Activated CD8-positive, alpha-beta T cell treated with anti-CD3 and anti-CD28 coated beads, Interleukin-2, amount 10 ng/mL, durations not matched to agents 7 days and 5 days (primary cell): ENCODE data around the gene MEN1. TPM values are rescaled to one million over a fixed set of nuclear protein-coding genes. Genes with fewer than 3 reads are reported as not detected.

Experiments used
- ATAC-seq: fragments of 150-1000 bp; cut with Tn5 transposase; one replicate; pipeline ENCODE4 v1.10.0; 2021; ENCODE audit warnings: moderate library complexity
- CTCF ChIA-PET: fragments of 350-600 bp; sonication (Branson Sonifier 250); formaldehyde crosslinking; loops from one replicate; lab custom pipeline; 2021; ENCODE audit warnings: antibody characterized with exemption; lab: Charles Lee
- POLR2A ChIA-PET: fragments of 350-600 bp; sonication (Branson Sonifier 250); formaldehyde crosslinking; loops from one replicate; lab custom pipeline; 2021; ENCODE audit warnings: antibody characterized with exemption; lab: Charles Lee
- DNase-seq: peaks from one replicate; pipeline ENCODE4 v3.0.0-alpha.2; 2020
- H3K27ac Mint-ChIP-seq: one replicate; pipeline ENCODE4 v1.8.0; 2021; ENCODE audit warnings: mild to moderate bottlenecking, mixed read lengths
- H3K27me3 Mint-ChIP-seq: one replicate; pipeline ENCODE4 v1.8.0; 2021; ENCODE audit warnings: low read depth, mixed read lengths
- H3K36me3 Mint-ChIP-seq: one replicate; pipeline ENCODE4 v1.8.0; 2021; ENCODE audit warnings: low read depth, mixed read lengths
- H3K4me1 Mint-ChIP-seq: one replicate; pipeline ENCODE4 v1.8.0; 2021; ENCODE audit warnings: low read depth, mixed read lengths
- H3K4me3 Mint-ChIP-seq: one replicate; pipeline ENCODE4 v1.8.0; 2021; ENCODE audit warnings: mild to moderate bottlenecking, mixed read lengths
- H3K9me3 Mint-ChIP-seq: one replicate; pipeline ENCODE4 v1.8.0; 2022; ENCODE audit warnings: mixed read lengths; ENCODE audit not compliant: insufficient read depth
- total RNA-seq, 2 experiments: library from RNA; stranded (reverse); gene quantifications; one replicate each; pipeline ENCODE4 v1.2.3, GENCODE V29; 2021

MEN1 gene
- total RNA-seq, 2 experiments from 2014 or later: 32.9 to 34.0 TPM

DNA sequence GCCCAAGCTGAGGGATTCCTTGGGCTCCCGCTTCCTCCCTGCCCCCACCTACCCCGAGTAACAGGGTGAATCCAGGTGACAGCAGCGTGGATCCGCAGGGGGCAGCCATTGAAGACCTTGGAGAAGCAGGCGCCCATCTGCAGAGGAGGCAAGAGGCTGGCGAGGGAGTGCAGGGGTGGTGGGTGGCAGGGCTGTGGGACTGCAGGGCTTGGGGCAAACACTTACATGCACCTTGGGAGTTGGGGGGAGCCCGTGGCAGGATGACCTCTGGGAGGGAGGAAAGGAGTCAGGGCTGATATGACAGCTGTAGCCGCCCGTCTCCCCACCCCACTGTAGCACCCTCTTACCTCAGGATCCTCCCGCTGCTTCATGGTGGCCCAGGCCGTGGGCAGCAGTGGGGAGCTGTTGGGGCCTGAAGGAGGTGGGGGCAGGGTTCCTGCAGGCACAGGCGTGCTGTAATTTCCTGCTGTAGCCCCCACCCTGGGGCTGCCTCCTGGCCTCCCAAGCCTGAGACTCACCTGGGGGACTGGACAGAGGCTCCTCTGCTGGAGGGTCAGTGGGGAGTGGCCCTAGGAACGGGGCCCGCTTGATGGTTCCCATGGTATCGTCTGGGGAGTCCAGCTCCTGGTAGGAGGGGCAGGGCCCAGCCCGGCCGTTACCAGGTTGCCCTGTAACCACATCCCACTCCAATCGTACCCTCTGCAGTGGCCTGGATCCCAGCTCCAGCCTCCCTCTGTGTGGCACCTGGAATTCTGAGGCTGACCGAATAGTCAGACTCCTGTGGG lies 13.4 kb downstream of the MEN1 start:
- Mint-ChIP-seq H3K4me3 (no peak overlapping the region), H3K4me1 (peaks cover 62% of the 10 kb centered on the region), H3K27ac (no peak overlapping the region), H3K9me3 (no peaks in the 10 kb centered on the region), H3K27me3 (no peaks in the 10 kb centered on the region), H3K36me3 (peaks cover 42% of the 10 kb centered on the region)
- ATAC-seq (no peak), DNase-seq (no peak)
- POLR2A ChIA-PET: no interaction called here
- CTCF ChIA-PET: interaction anchor here (1.1 kb wide), 1 partner anchor 9 kb away, joined by 3 read pairs; no protein-coding TSS in a partner anchor

DNA sequence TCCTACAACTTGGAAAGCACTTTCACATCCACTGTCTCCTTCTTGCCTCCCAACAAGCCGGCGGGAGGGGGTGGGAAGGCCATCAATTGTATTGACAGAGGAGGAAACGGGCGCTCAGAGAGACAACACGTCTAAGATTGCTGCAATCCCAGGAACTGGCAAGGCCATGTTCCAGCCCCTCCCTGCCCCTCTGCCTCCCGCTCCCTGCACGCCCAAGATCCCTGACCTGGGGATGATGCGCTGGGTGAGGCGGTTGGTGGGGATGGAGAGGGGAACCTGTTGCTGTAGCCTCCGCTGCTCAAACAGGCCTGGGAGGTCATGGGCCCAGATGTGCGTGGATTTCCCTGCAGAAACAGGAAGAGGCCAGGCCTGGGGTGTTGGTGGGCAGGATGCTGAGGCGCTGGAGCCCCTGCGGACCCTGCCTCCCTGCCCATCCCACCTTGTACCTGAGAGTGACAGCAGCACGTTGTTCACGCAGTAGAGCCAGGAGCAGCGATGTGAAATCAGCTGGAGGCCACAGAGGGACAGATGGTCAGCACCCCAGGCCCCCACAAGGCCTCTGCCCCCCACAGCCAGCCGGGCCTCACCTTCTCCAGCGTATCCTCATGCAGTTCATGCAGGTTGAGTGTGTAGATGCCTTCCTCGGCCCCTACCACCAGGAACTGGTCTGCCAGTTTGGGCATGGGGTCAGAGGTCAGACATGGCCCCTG lies 14.1 kb downstream of the MEN1 start:
- POLR2A ChIA-PET: no interaction called here
- Mint-ChIP-seq H3K4me1 (peaks cover 55% of the 10 kb centered on the region), H3K27me3 (no peaks in the 10 kb centered on the region), H3K9me3 (no peaks in the 10 kb centered on the region), H3K4me3 (no peak overlapping the region), H3K27ac (peak overlapping the region; percentile 30), H3K36me3 (peaks cover 42% of the 10 kb centered on the region)
- DNase-seq (no peak), ATAC-seq (no peak)
- CTCF ChIA-PET: no interaction called here

DNA sequence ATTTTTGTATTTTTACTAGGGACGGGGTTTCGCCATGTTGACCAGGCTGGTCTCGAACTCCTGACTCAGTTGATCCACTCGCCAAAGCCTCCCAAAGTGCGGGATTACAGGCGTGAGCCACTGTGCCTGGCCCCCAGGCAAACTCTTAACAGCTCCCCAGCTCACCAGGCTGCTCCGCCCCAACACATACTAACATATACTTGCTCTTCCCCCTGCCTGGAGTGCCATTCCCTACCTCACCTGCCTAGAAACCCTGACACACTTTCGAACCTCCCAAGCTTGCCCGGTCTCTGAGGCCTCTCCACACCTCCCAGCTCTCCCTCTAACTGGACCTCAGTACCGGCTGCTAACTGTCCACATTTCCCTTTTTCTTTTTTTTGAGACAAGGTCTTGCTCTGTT lies 15.8 kb downstream of the MEN1 start:
- no peak for DNase-seq
- ATAC-seq: no peak
- no peak overlapping the region for H3K4me3 Mint-ChIP-seq
- H3K36me3 Mint-ChIP-seq: peaks cover 40% of the 10 kb centered on the region
- peak overlapping the region; percentile 74 for H3K27ac Mint-ChIP-seq
- CTCF ChIA-PET: interaction anchor here (0.7 to 1.9 kb wide), 4 partner anchors 12 to 106 kb away, joined by 4 read pairs; no protein-coding TSS in a partner anchor
- no peaks in the 10 kb centered on the region for H3K9me3 Mint-ChIP-seq
- POLR2A ChIA-PET: interaction anchor here (1.4 kb wide), 1 partner anchor 9 kb away, joined by 4 read pairs; no protein-coding TSS in a partner anchor
- peaks cover 46% of the 10 kb centered on the region for H3K4me1 Mint-ChIP-seq
- H3K27me3 Mint-ChIP-seq: no peaks in the 10 kb centered on the region

DNA sequence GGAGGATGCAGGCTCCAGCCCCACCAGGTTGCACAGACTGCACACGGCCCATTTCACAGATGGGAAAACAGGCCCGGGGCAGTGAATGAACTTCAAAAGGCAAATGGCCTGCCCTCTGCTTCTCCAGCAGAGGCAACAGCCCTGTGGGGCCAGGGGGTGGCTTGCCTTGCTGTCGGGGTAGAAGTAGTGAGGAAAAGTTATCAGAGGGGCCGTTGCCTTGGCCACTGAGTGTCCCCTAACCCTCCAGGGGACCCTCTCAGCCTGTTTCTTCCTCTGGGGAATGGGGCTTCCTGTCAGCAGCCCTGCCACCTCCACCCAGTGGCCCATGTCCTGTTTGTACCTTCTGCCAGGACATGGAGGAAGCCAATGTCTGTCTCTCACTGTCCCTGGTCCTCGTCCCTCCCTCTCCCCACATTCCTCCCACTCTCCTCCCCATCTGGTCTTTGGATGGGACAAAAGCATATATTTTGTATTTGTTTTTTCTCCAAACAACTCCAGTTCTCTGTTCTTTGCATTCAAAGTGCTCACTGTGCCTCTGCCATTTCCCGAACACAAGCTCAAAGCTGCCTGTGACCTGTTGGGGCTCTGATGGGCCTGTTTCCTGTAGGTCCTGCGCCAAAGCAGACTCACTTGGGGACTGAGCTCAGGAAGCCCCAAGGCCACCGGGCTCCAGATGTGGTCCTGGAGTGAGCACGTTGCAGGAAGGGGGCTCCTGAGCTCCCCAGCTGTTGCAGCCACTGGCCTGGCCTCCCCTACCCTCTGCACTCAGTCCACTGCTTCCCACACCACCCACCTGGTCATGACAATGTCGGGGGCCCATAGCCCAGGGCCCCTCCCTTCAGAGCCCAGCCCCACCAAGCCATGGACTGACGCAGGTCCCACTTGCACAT lies 16.8 kb downstream of the MEN1 start:
- peak overlapping the region; percentile 81 for H3K27ac Mint-ChIP-seq
- H3K4me3 Mint-ChIP-seq: no peak overlapping the region
- ChIA-PET CTCF (interaction anchor here (0.7 to 1.9 kb wide), 6 partner anchors 8 to 105 kb away, joined by 3 to 4 read pairs (median 4); no protein-coding TSS in a partner anchor), POLR2A (interaction anchor here (1.4 kb wide), 1 partner anchor 8 kb away, joined by 4 read pairs; no protein-coding TSS in a partner anchor)
- no peaks in the 10 kb centered on the region for H3K27me3 Mint-ChIP-seq
- H3K9me3 Mint-ChIP-seq: no peaks in the 10 kb centered on the region
- peaks cover 40% of the 10 kb centered on the region for H3K4me1 Mint-ChIP-seq
- ATAC-seq (no peak), DNase-seq (no peak)
- peaks cover 34% of the 10 kb centered on the region for H3K36me3 Mint-ChIP-seq

DNA sequence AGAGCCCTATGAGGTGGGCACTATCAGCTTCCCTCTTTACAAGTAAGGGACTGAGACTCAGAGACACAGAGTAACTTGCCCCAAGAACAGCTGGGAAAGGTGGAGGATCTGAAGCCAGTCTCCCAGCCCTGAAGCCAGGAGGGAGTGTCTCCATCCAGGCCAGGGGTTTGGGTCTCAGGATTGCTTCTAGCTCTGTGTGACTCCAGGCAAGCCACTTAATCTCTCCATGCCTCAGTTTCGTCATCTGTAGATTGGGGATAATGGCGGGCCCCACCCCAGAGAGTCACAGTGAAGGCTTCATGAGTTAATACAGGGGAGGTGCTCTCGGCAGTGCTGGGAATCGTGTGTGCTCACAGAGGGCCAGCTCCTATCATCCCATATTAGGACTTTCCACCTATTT lies 17.9 kb downstream of the MEN1 start:
- Mint-ChIP-seq H3K4me1 (peaks cover 43% of the 10 kb centered on the region), H3K4me3 (no peak overlapping the region), H3K36me3 (peaks cover 37% of the 10 kb centered on the region), H3K9me3 (no peaks in the 10 kb centered on the region), H3K27me3 (no peaks in the 10 kb centered on the region), H3K27ac (peak overlapping the region; percentile 25)
- ChIA-PET POLR2A (interaction anchor here (1.3 kb wide), 1 partner anchor 14 kb away, joined by 5 read pairs; no protein-coding TSS in a partner anchor), CTCF (interaction anchor here (1.1 kb wide), 1 partner anchor 18 kb away, joined by 3 read pairs; the partner anchor contains the start of gene MEN1)
- ATAC-seq: no peak
- DNase-seq: no peak

DNA sequence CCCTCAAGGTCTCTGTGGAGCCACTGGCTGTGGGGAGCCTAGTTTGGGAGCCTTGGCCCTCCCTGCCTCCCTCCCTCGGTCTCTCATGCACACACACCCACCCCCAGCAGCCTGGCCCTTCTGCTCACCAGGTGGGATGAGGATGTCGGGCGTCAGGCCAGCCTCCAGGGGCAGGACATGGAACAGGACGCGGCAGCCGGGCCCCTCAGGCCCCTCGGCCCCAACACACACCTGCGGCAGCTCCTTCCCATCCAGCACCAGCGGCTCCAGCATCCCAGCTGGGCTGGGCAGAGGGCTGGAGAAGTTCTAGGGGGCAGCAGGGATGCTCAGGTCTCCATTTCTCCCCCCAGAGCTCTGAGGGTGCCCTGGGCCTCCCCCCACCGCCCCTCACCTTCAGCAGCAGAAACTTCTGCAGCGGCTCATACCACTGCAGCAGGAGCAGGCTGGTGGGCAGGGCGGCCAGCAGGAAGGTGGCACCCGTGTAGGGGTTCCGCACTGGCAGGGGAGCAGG lies 18.5 kb downstream of the MEN1 start:
- ChIA-PET POLR2A (interaction anchor here (1.3 kb wide), 1 partner anchor 13 kb away, joined by 5 read pairs; no protein-coding TSS in a partner anchor), CTCF (interaction anchor here (1.1 to 1.6 kb wide), 4 partner anchors 10 to 19 kb away, joined by 3 to 7 read pairs (median 4); partner anchors contain the start of genes MEN1 and SF1)
- Mint-ChIP-seq H3K27ac (no peak overlapping the region), H3K36me3 (peaks cover 37% of the 10 kb centered on the region), H3K27me3 (no peaks in the 10 kb centered on the region), H3K4me3 (no peak overlapping the region), H3K9me3 (no peaks in the 10 kb centered on the region), H3K4me1 (peaks cover 40% of the 10 kb centered on the region)
- DNase-seq (no peak), ATAC-seq (no peak)

DNA sequence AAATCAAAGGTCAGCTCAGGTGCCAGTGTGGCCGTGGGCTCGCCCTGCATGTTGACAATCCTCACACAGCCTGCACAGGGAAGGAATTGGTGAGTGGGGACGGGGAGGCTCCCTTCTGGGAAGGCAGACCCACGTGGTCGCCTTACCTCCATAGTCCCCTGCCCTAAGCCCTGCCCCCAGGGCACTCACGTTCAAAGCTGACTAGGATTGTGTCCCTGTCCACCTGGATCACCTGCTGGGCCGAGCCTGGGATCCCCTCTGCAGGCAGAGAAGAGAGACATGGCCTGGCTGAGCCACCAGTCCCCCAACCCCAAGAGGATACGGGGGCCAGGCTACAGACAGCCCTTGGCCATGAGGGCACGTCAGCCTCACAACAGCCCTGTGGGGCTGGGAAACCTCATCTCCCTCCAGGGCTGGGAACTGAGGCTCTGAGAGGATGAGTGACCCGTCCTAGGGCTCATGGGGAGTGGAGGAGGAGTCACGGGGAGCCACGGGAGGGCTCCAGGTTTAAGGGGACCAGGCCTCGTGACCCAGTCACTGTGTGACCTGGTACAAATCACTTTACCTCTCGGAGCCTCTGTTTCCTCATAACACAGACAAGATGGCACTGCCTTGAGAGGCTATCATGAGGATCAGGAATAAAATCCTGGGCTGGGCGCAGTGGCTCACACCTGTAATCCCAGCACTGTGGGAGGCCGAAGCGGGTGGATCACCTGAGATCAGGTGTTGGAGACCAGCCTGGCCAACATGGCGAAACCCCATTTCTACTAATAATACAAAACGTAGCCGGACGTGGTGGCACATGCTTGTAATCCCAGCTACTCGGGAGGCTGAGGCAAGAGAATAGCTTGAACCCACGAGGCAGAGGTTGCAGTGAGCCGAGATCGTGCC lies 19.9 kb downstream of the MEN1 start:
- Mint-ChIP-seq H3K4me1 (peaks cover 27% of the 10 kb centered on the region), H3K27me3 (no peaks in the 10 kb centered on the region), H3K9me3 (no peaks in the 10 kb centered on the region), H3K4me3 (no peak overlapping the region), H3K36me3 (peaks cover 24% of the 10 kb centered on the region), H3K27ac (no peak overlapping the region)
- ATAC-seq: no peak
- DNase-seq: no peak
- CTCF ChIA-PET: interaction anchor here (1.3 to 1.6 kb wide), 2 partner anchors 11 to 12 kb away, joined by 3 to 7 read pairs; partner anchors contain the start of gene SF1
- POLR2A ChIA-PET: no interaction called here

DNA sequence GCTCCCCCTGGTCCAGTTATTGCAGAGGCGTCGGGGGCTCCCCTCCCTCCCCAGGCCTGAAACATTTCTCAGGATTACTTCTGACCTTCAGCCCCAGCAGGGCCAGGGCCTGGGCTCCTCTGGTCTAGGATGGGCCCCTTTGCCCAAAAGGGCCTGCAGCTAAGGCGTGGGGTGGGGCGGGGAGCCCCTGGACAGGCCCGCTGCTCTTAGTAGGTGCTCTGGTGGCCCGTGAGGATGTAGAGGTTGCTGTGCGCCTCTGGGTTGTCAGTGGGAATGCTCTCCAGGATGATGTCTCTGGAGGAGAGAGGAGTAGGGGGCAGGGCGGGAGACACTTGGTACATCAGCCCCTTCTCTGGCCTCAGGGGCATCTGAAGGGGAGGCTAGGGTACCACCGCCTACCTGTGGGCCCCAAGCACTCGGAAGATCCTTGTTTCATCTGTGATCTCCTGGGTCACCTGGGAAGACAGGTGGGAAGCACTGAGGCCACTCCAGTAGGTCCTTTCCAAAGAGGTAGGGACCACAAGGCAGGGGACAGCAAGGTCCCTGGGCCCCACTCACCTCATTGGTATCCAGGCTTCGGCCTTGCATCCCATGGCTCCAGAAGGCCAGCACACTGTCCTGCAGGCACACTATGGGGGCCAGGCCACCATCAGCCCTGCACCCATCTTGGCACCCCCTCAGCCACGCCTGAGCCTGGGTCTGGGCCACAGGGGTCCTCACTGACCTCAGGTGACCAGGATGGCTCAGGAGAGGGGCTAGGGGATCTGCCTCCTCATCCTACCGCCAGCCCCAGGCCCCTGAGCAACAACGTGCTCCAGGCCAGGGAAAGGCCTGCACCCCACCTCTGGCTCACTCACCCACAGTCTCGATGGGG lies 20.8 kb downstream of the MEN1 start:
- Mint-ChIP-seq H3K4me3 (no peak overlapping the region), H3K9me3 (no peaks in the 10 kb centered on the region), H3K27ac (no peak overlapping the region), H3K27me3 (no peaks in the 10 kb centered on the region), H3K36me3 (peaks cover 23% of the 10 kb centered on the region), H3K4me1 (peaks cover 21% of the 10 kb centered on the region)
- ChIA-PET POLR2A (no interaction called here), CTCF (interaction anchor here (1.3 to 1.8 kb wide), 2 partner anchors 12 to 47 kb away, joined by 3 to 4 read pairs; no protein-coding TSS in a partner anchor)
- no peak for ATAC-seq
- no peak for DNase-seq

DNA sequence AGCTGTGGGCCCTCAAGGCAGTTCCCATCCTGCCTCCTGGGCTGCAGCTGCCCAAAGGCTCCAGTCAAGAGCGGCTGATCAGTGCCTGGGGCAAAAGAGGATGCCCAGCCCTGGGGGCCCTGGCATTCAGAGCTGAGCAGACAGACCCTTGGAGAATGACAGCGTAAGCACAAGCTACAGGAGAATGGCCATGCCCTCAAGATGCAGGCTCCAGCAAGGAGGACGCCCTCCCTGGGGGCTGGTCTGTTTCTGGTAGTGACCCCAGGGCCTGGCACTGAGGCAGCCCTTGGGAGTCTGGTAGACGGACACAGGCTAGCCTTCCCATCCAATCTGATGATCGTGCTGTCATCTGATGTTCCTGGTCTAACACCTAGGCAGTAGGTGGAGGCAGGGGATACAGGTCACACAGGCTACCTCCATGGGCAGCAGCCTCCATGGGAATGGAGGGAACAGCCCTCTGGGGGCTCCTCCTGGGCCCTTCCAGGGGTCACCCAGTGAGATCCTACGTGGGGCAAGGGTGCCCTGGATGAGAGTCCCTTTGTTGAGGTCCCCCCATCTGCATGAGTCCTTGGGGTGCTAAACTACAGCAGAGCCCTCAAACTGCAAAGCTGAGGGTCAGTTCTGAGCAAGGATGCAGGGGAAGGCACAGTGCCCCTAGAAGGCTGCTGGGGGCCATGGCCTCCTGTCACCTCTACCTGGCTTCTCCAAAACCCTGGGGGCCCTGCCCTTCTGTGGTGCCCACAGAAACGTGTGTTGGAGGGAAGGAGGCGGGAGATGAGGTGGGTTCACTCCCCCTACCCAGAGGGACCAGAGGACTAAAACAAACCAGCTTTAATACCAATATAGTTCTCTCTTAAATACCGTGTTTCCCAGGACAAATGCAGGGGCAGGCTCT lies 21.8 kb downstream of the MEN1 start:
- H3K4me1 Mint-ChIP-seq: peaks cover 11% of the 10 kb centered on the region
- ATAC-seq (no peak), DNase-seq (no peak)
- POLR2A ChIA-PET: interaction anchor here (0.6 kb wide), 1 partner anchor 211 kb away, joined by 3 read pairs; no protein-coding TSS in a partner anchor
- no peaks in the 10 kb centered on the region for H3K27me3 Mint-ChIP-seq
- H3K4me3 Mint-ChIP-seq: no peak overlapping the region
- H3K27ac Mint-ChIP-seq: no peak overlapping the region
- peaks cover 19% of the 10 kb centered on the region for H3K36me3 Mint-ChIP-seq
- no peaks in the 10 kb centered on the region for H3K9me3 Mint-ChIP-seq
- CTCF ChIA-PET: interaction anchor here (0.6 to 1.8 kb wide), 6 partner anchors 9 to 61 kb away, joined by 3 to 4 read pairs (median 3); no protein-coding TSS in a partner anchor
